Measurements from ENCODE around the gene PLD1.

DNA sequence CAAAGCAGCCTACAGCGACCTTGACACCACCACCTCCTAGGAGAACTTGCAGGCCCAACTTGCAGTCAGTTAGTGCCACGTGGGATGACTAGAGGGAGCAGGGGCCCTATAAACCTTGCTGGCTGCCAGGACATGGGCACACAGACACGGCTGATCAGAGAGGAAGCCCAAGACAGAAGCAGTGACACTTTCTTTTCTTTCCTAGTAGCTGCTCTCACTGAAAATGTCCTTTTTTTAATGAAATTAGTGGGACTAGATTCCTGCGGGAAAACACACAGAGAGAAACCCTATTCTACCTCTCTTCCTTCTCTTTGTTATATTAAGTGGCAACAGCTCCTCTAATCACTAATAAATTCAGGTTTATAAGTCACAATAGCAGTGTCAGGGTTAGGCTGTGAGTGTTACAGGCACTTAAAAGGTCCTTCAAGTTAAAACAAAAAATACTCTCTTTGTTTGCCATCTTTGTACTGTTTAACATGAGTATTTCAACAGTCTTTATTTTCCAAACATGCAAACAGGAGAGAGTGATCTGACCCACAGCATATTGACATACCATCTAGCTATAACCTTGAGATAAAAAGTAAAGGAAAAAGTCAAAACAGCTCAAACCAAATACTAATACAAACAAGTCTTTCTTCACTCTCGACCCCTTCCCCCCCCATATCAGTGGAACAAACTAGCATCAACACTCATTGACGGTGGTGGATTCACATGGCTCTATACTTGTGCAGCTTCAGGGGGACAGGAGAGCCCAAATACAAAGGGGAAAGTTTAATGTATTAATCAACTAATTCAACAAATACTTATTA, 30.7 kb upstream of the PLD1 start:
- TF ChIP-seq, protein P1, sequence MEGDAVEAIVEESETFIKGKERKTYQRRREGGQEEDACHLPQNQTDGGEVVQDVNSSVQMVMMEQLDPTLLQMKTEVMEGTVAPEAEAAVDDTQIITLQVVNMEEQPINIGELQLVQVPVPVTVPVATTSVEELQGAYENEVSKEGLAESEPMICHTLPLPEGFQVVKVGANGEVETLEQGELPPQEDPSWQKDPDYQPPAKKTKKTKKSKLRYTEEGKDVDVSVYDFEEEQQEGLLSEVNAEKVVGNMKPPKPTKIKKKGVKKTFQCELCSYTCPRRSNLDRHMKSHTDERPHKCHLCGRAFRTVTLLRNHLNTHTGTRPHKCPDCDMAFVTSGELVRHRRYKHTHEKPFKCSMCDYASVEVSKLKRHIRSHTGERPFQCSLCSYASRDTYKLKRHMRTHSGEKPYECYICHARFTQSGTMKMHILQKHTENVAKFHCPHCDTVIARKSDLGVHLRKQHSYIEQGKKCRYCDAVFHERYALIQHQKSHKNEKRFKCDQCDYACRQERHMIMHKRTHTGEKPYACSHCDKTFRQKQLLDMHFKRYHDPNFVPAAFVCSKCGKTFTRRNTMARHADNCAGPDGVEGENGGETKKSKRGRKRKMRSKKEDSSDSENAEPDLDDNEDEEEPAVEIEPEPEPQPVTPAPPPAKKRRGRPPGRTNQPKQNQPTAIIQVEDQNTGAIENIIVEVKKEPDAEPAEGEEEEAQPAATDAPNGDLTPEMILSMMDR (IDR thresholded peaks at IDR 0.05; ENCODE audit: low read depth, low read length, poor library complexity, severe bottlenecking), result no peak
- TF ChIP-seq EZH2phosphoT487 (IDR thresholded peaks at IDR 0.05; ENCODE audit: borderline replicate concordance, low read length), result no peak
